Type B pancreatic cell (in vitro differentiated cells): ENCODE results near the gene DNAJB14. TPM values are rescaled to one million over a fixed set of nuclear protein-coding genes. Genes with fewer than 3 reads are reported as not detected.

Experiments
- DNase-seq: peaks from one replicate; pipeline ENCODE4 v3.0.0; 2021; ENCODE audit warnings: mixed read lengths; ENCODE audit not compliant: unreplicated experiment; ENCODE audit errors: extremely low spot score
- H3K27ac Mint-ChIP-seq: 2 replicates; pipeline ENCODE4 v1.8.0; 2021; ENCODE audit warnings: mild to moderate bottlenecking, mixed read lengths
- H3K27me3 Mint-ChIP-seq: 2 replicates; pipeline ENCODE4 v1.8.0; 2021; ENCODE audit warnings: mixed read lengths
- H3K36me3 Mint-ChIP-seq: 2 replicates; pipeline ENCODE4 v1.8.0; 2021; ENCODE audit warnings: mixed read lengths
- H3K4me1 Mint-ChIP-seq: one replicate; pipeline ENCODE4 v1.8.0; 2021; ENCODE audit warnings: mixed read lengths; ENCODE audit not compliant: unreplicated experiment
- H3K4me3 Mint-ChIP-seq: 2 replicates; pipeline ENCODE4 v1.8.0; 2021; ENCODE audit warnings: mild to moderate bottlenecking, mixed read lengths
- H3K9me3 Mint-ChIP-seq: 2 replicates; pipeline ENCODE4 v1.8.0; 2021; ENCODE audit warnings: mixed read lengths
- CTCF ChIP-seq: fragments of 200-600 bp; sonication (generic); conservative IDR thresholded peaks from 2 replicates; pipeline ENCODE4 v1.5.0; 2021; ENCODE audit warnings: antibody characterized with exemption, mild to moderate bottlenecking
- total RNA-seq: library from RNA; stranded (reverse); gene quantifications from 2 replicates; pipeline ENCODE4 v1.2.1, GENCODE V29; 2021; ENCODE audit warnings: low replicate concordance

DNAJB14 gene
- total RNA-seq, 1 donor from 2014 or later, result 39.8 TPM

GRCh38 chr4:99861120-99861905, 85.1 kb downstream of the DNAJB14 start:
- Mint-ChIP-seq H3K27me3 (no peaks in the 10 kb centered on the region), H3K9me3 (no peaks in the 10 kb centered on the region), H3K4me3 (no peak overlapping the region), H3K36me3 (no peaks in the 10 kb centered on the region), H3K27ac (peak overlapping the region; percentile 58), H3K4me1 (no peaks in the 10 kb centered on the region)
- no peak for TF ChIP-seq CTCF
- no peak for DNase-seq

- Mint-ChIP-seq H3K27ac (no peak overlapping the region), H3K9me3 (no peaks in the 10 kb centered on the region)
- TF ChIP-seq CTCF, result no peak
These were observed 85.9 kb downstream of the DNAJB14 start for GRCh38 chr4:99860521-99860920.

GRCh38 chr4:99859618-99860017, 86.8 kb downstream of the DNAJB14 start:
- no peaks in the 10 kb centered on the region for H3K9me3 Mint-ChIP-seq
- no peak for TF ChIP-seq CTCF
- DNase-seq, result no peak
- no peaks in the 10 kb centered on the region for H3K27me3 Mint-ChIP-seq
- H3K4me1 Mint-ChIP-seq, result no peaks in the 10 kb centered on the region
- H3K36me3 Mint-ChIP-seq, result no peaks in the 10 kb centered on the region
- H3K27ac Mint-ChIP-seq, result peak overlapping the region; percentile 63
- H3K4me3 Mint-ChIP-seq, result no peak overlapping the region

More at GRCh38 chr4:99860521-99860920, 85.9 kb downstream of the DNAJB14 start:
- Mint-ChIP-seq H3K4me3 (no peak overlapping the region), H3K27me3 (no peaks in the 10 kb centered on the region), H3K36me3 (no peaks in the 10 kb centered on the region), H3K4me1 (no peaks in the 10 kb centered on the region)
- no peak for DNase-seq

GRCh38 chr4:99857307-99857706, 89.1 kb downstream of the DNAJB14 start:
- Mint-ChIP-seq H3K27me3 (no peaks in the 10 kb centered on the region), H3K4me3 (no peak overlapping the region), H3K4me1 (no peaks in the 10 kb centered on the region)

GRCh38 chr4:99856166-99856565, 90.3 kb downstream of the DNAJB14 start:
- Mint-ChIP-seq H3K27me3 (no peaks in the 10 kb centered on the region), H3K4me3 (no peak overlapping the region), H3K36me3 (no peaks in the 10 kb centered on the region), H3K9me3 (no peaks in the 10 kb centered on the region), H3K27ac (no peak overlapping the region), H3K4me1 (no peaks in the 10 kb centered on the region)
- DNase-seq, result no peak
- TF ChIP-seq CTCF, result no peak

More at GRCh38 chr4:99857307-99857706, 89.1 kb downstream of the DNAJB14 start:
- Mint-ChIP-seq H3K36me3 (no peaks in the 10 kb centered on the region), H3K27ac (no peak overlapping the region), H3K9me3 (no peaks in the 10 kb centered on the region)
- TF ChIP-seq CTCF, result no peak
- no peak for DNase-seq
